GM12864 (cell line): Measurements from ENCODE around the gene AGK.

ENCODE experiments used
- DNase-seq: peaks from one replicate; pipeline ENCODE4 v3.0.0-alpha.2; 2011; ENCODE audit warnings: low read depth
- H3K4me3 ChIP-seq: 2 replicates; pipeline ENCODE4 v1.5.1; 2011; ENCODE audit warnings: mild to moderate bottlenecking, low read depth, low read length, control low read depth
- CTCF ChIP-seq: IDR thresholded peaks from 2 replicates; pipeline ENCODE4 v1.5.1; 2011; ENCODE audit warnings: low read depth, mild to moderate bottlenecking, moderate library complexity, low read length, control low read depth, inconsistent platforms; ENCODE audit errors: missing control alignments

The AGK gene

GRCh38 chr7:141597966-141598365 is 46.8 kb downstream of the AGK start:
- TF ChIP-seq CTCF: no peak
- DNase-seq: no peak
- no peak overlapping the region for H3K4me3 ChIP-seq

GRCh38 chr7:141598408-141598807 is 47.2 kb downstream of the AGK start:
- DNase-seq: no peak
- no peak overlapping the region for H3K4me3 ChIP-seq
- TF ChIP-seq CTCF: no peak

GRCh38 chr7:141600168-141601006 is 49.2 kb downstream of the AGK start:
- TF ChIP-seq CTCF: no peak
- no peak overlapping the region for H3K4me3 ChIP-seq

GRCh38 chr7:141609576-141609975 is 58.4 kb downstream of the AGK start:
- no peak for TF ChIP-seq CTCF
- H3K4me3 ChIP-seq: no peak overlapping the region
- no peak for DNase-seq

More at GRCh38 chr7:141600168-141601006, 49.2 kb downstream of the AGK start:
- DNase-seq: no peak

- no peak overlapping the region for H3K4me3 ChIP-seq
- DNase-seq: no peak
- no peak for TF ChIP-seq CTCF
Measured at GRCh38 chr7:141610671-141611070, 59.5 kb downstream of the AGK start.

GRCh38 chr7:141612861-141613260 is 61.7 kb downstream of the AGK start:
- no peak for DNase-seq
- TF ChIP-seq CTCF: no peak
- H3K4me3 ChIP-seq: no peak overlapping the region

- H3K4me3 ChIP-seq: no peak overlapping the region
- TF ChIP-seq CTCF: no peak
- DNase-seq: no peak
Measured at GRCh38 chr7:141617280-141617679, 66.1 kb downstream of the AGK start.
